HFF-Myc (cell line): Measurements from ENCODE around the gene COMT.

Experiments
- DNase-seq: peaks from one replicate; pipeline ENCODE4 v3.0.0-alpha.2; 2011; ENCODE audit warnings: low read depth; ENCODE audit errors: extremely low read depth
- H3K4me3 ChIP-seq: replicated peaks from 2 replicates; pipeline ENCODE4 v1.5.1; 2011; ENCODE audit warnings: low read depth, mild to moderate bottlenecking, control low read depth, low read length
- TF ChIP-seq, protein P1 (sequence below): IDR thresholded peaks from 2 replicates; pipeline ENCODE4 v1.5.1; 2012; ENCODE audit warnings: mild to moderate bottlenecking, low read depth, low read length, control low read depth; ENCODE audit errors: missing control alignments

Gene COMT

DNA sequence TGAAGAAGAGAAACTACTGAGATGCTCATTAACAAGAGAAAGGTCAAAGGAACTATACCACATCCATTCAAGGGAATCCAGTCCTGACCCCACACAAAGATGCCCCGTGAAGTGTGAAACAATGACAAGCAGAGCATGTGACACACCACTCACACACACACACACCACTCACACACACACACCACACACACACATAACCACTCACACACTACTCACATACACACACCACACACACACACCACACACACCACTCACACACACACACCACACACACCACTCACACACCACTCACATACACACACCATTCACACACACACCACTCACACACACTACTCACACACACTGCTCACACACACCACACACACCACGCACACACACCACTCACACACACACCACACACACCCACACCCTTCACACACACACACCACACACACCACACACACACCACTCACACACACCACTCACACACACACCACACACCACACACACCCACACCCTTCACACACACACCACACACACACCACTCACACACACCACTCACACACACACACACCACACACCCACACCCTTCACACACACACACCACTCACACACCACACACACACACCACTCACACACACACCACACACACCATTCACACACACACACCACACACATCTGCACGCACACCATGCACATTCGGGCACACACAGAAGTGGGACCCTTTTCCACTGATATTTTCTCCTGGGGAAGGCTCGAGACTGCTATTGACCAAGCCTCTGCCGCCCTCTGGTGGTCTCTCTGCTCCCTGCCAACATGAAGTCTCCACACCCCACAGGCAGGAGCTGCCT lies 32.0 kb upstream of the COMT start:
- peak; percentile 61 for DNase-seq
- TF ChIP-seq, protein P1, sequence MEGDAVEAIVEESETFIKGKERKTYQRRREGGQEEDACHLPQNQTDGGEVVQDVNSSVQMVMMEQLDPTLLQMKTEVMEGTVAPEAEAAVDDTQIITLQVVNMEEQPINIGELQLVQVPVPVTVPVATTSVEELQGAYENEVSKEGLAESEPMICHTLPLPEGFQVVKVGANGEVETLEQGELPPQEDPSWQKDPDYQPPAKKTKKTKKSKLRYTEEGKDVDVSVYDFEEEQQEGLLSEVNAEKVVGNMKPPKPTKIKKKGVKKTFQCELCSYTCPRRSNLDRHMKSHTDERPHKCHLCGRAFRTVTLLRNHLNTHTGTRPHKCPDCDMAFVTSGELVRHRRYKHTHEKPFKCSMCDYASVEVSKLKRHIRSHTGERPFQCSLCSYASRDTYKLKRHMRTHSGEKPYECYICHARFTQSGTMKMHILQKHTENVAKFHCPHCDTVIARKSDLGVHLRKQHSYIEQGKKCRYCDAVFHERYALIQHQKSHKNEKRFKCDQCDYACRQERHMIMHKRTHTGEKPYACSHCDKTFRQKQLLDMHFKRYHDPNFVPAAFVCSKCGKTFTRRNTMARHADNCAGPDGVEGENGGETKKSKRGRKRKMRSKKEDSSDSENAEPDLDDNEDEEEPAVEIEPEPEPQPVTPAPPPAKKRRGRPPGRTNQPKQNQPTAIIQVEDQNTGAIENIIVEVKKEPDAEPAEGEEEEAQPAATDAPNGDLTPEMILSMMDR, result peak; percentile 93
- no peak overlapping the region for H3K4me3 ChIP-seq

DNA sequence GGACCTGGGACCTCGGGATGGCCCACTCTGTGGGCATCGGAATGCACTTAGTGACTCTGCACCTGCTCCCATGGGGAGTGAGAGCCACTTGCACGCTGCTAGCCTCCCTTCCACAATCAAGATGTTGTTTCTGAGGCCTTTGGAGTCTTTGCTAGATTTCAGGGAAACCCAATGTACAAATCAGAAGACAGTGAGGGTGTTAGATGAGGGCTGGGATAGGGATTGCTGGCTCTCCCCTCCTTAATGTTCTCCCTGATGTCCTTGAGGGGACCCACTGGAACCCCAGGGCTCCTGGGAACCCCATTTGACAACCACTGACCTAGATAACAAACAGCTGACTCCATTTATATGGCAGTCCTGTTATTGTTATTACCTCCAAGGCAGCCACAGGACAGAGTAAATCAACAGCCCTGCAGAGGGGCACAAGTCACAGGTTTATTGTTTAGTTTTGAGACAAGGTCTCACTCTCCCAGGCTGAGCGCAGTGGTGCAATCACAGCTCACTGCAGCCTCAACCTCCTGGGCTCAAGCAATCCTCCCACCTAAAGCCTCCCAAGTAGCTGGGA lies 31.3 kb upstream of the COMT start:
- H3K4me3 ChIP-seq, result no peak overlapping the region
- no peak for DNase-seq
- TF ChIP-seq, protein P1, result no peak

DNA sequence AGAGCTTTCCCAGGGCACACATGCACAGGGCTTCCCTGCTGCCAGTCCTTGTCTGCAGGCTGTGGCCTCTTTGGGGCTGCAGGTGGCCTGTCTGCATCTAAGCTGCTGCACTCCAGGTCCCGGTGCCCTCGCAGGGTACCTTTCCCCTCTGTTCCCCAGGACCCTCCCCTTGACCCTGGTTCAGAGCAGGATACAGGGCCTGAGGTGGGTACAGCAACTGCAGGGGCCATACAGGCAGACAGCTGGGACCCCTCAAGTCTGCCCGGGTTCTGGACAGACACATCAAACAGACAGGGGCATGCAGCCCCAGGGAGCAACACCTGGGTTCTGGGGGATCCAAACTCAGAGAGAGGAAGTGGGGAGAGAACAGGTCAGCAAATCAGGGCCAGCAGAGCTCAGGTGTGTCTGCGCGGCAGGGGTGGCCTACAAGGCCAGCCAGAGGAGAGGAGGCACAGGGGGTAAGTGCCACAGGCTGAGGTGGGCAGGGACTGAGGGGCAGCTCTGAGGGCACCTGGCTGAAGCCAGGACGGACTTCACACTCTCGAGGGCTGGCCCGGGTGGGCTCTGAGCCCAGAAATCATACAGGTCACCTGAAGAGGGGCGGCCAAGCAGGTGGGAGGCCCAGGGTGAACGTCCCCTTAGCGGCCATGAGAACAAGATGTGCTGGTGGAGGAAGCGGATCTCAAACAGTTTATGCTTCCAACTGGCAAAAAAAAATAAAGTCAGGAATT lies 29.9 kb upstream of the COMT start:
- no peak for DNase-seq
- H3K4me3 ChIP-seq, result no peak overlapping the region
- TF ChIP-seq, protein P1, result no peak

DNA sequence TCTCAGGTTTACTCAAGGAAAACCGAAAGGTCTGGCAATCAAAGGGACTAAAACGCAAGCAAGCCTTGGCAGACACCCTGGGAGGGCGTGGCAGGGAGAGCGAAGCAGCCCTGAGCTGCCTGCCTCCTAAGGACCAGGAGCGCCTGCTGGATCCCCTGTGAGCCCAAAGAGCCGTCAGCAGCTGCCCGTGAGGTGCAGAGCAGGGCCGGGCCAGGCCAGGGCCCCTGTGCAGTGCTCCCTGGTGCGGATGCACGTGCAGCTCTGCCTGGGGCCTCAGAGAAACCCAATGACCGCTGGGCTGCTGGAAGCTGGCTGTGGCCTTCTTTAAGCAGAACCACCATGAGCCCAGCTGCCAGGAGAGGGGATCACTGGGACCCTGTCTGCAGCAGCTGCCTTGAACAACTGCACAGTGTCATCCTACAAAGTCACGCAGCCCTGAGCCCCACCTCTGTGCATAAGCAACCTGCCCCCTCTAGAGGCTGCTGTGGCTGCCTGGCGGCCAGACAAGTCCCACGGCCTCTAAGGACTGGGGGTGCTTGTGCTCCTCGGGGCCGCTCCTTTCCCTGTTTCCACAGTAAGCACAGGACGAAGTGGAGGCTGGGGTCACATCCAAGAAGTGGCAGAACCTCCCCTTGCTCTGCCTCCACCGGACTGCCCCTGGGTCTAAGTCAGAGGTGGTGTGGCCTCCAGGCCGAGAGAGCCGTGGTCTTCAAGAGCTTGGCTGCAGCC lies 29.1 kb upstream of the COMT start:
- no peak for DNase-seq
- H3K4me3 ChIP-seq, result no peak overlapping the region
- TF ChIP-seq, protein P1, result peak; percentile 3

DNA sequence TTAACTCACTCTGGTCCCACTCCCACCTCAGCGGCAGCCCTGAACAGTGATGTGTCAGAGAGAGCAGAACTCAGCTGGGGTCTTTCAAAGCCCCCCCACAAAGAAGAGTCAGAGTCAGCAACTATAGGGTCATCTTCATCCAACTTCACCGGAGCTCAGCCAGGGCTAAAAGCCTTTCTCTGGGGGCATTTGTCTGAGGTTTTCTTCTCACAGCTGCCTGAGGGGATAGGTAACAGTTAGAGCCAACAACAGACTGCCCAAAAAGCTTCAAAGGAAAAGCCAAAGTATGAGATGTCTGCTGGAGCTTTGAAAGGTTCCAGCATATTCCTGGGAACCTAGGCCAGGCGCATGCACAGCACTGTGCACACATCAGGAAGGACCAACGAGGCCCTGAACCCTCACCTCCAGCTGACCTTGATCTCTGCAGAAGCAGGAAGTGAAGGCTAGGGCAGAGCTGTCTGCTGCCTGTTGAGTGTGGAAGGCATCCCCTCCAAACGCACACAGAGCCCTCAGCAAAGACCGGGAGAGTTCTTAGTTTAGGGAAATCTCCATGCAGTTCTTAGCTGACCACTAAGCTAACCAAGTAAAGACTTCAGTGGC lies 28.1 kb upstream of the COMT start:
- TF ChIP-seq, protein P1, result no peak
- H3K4me3 ChIP-seq, result no peak overlapping the region
- no peak for DNase-seq
